Tibial nerve (tissue), 4 donors: ENCODE results near the gene CPS1.

Source experiments
- CTCF ChIP-seq, 5 experiments: fragments of 200-600 bp in 3 of 5; fragments of 450-650 bp in 2 of 5; sonication (generic) in 3 of 5; IDR thresholded peaks; one replicate each; pipeline ENCODE4 v1.5.1; 2016 to 2019; ENCODE audit warnings: antibody characterized with exemption in 5 of 5, mild to moderate bottlenecking in 3 of 5, moderate library complexity in 2 of 5
- EP300 ChIP-seq, 2 donors: sonication (generic); formaldehyde crosslinking; IDR thresholded peaks; one replicate each; pipeline ENCODE4 v1.6.1; 2017; ENCODE audit warnings: antibody characterized with exemption in 2 of 2, mild to moderate bottlenecking in 1 of 2
- POLR2A ChIP-seq, 2 donors: fragments of 450-650 bp; IDR thresholded peaks; one replicate each; pipeline ENCODE4 v1.6.1; 2017; ENCODE audit warnings: antibody characterized with exemption in 2 of 2, mild to moderate bottlenecking in 2 of 2, moderate library complexity in 2 of 2

DNA sequence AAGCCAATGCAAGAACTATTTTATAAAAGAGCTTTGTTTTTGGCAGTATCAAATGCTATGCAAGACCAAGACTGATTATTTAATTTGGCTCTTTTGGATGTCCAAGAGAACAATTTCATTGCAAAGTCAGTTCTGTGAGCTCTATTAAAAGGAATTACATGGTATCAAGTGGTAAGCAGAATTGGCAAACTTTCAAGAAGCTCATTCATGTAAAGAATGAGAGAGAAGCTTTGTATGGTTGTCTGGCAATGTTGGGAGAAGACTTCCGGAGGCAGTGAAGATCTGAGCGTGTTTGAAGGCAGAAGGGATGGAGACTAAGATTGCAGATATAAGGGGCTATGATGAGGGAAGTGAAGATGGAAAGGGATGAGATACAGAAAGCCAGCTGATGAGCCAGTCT, 49.6 kb downstream of the CPS1 start:
- TF ChIP-seq CTCF (IDR thresholded peaks at IDR 0.05) (no peak), POLR2A (IDR thresholded peaks at IDR 0.05) (no peak), EP300 (IDR thresholded peaks at IDR 0.05) (no peak)
